Breast epithelium (tissue), 3 donors: Measurements from ENCODE around the gene AMACR.

ENCODE experiments used
- POLR2A ChIP-seq: fragments of 450-650 bp; IDR thresholded peaks from one replicate; pipeline ENCODE4 v1.6.1; 2016; ENCODE audit warnings: antibody characterized with exemption, mild to moderate bottlenecking, moderate library complexity
- TF ChIP-seq, protein P1 (sequence below), 3 donors: fragments of 450-650 bp; IDR thresholded peaks; one replicate each; pipeline ENCODE4 v1.5.1; 2016 to 2017; ENCODE audit warnings: antibody characterized with exemption in 3 of 3, mild to moderate bottlenecking in 3 of 3, moderate library complexity in 3 of 3

DNA sequence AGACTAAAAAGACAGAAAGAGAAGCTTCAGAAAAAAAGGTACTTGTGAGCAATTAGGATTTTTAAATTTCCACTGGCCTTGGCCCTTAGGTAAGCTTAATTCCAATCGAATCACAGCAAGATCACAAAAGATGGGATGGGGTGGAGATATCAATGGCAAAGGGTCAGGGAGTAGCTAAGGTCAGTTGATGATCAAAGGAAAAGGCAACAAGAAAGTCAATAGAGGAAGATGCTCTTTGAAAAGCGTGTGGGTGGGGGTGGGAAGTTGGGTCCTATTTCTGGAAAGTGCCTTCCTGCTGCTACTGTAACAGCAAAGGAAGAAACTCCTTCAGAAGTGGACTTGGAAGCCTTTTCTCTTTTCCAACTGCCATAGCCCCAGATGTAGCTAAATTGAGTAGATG, 27.9 kb upstream of the AMACR start:
- TF ChIP-seq, protein P1, sequence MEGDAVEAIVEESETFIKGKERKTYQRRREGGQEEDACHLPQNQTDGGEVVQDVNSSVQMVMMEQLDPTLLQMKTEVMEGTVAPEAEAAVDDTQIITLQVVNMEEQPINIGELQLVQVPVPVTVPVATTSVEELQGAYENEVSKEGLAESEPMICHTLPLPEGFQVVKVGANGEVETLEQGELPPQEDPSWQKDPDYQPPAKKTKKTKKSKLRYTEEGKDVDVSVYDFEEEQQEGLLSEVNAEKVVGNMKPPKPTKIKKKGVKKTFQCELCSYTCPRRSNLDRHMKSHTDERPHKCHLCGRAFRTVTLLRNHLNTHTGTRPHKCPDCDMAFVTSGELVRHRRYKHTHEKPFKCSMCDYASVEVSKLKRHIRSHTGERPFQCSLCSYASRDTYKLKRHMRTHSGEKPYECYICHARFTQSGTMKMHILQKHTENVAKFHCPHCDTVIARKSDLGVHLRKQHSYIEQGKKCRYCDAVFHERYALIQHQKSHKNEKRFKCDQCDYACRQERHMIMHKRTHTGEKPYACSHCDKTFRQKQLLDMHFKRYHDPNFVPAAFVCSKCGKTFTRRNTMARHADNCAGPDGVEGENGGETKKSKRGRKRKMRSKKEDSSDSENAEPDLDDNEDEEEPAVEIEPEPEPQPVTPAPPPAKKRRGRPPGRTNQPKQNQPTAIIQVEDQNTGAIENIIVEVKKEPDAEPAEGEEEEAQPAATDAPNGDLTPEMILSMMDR (IDR thresholded peaks at IDR 0.05), result no peak
- no peak for TF ChIP-seq POLR2A
